Measurements from ENCODE around the gene DIS3L2. TPM values are rescaled to one million over a fixed set of nuclear protein-coding genes. Genes with fewer than 3 reads are reported as not detected.

DIS3L2 gene
- total RNA-seq, 1 donor from 2014 or later = 17.0 TPM

DNA sequence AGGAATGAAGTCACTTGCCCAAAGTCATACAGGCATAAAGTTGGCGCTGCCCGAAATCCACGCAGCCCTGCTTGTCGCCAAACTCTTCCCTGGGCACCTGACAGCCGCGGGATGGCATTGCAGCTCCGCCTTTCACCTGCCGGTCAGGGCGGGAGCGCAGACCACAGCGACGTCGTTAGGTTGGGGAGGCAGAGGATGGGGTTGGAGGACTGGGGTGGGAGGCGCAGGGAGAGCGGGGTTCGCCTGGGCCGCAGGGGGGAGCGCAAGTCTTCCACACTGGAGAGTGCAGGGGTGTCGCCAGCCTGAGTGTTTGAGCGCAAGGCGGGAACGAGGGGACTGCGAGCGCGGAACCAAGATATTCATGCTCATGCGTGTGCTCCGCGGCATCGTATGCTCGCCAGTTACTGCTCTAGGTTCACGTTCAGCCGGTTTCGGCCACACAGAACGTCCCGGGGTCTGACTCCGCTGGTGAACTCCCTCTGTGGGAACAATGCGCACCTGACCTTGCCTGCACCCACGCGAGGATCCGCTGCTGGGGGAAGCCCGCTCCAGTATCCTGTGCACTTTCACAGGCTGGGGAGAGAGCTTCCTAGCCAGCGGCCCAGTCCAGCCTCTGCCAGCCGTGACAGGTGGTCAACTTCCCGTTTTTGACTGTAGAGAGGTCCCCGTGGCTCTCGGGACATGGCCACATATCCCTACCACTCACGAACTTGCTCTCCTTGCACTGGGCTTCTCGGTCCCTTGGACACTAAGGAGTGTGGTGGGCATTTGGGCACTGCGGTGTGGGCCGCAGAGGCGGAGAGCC is 34.5 kb upstream of the DIS3L2 start:
- peak overlapping the region; percentile 71 for H3K4me3 ChIP-seq
- peaks cover 30% of the 10 kb centered on the region for H3K4me1 ChIP-seq
- no peak for TF ChIP-seq CTCF (IDR thresholded peaks at IDR 0.05; ENCODE audit: borderline replicate concordance)
- no peak overlapping the region for H3K27ac ChIP-seq (replicated peaks)
- no peak for DNase-seq
- intact Hi-C loops (cut with micrococcal nuclease) = loop anchor here (5.0 to 10.0 kb wide), 2 partner anchors 215 to 398 kb away; no protein-coding TSS in a partner anchor
- H3K36me3 ChIP-seq = no peaks in the 10 kb centered on the region
- H3K27me3 ChIP-seq (ENCODE audit: low read depth) = peaks cover 96% of the 10 kb centered on the region
- H3K9me3 ChIP-seq (replicated peaks) = no peaks in the 10 kb centered on the region

DNA sequence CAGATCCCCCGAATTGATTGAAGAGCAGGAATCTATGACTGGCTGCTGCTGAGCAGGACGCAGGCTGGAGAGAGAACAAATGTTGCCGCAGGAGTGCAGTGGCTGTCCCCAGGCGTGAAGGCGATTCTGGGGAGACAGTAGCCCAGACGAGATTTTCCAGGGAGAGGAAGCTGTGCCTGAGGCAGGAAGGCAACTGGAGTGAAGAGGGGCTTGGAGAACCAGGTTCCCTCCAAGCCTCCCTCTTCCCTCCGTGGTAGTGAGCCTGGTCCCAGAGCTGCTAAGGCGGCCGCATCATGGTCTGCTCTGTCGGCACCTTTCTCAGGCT is 34.0 kb upstream of the DIS3L2 start:
- peaks cover 90% of the 10 kb centered on the region for H3K27me3 ChIP-seq (ENCODE audit: low read depth)
- TF ChIP-seq CTCF (IDR thresholded peaks at IDR 0.05; ENCODE audit: borderline replicate concordance) = no peak
- H3K36me3 ChIP-seq = no peaks in the 10 kb centered on the region
- H3K4me3 ChIP-seq = peak overlapping the region; percentile 71
- no peak overlapping the region for H3K27ac ChIP-seq (replicated peaks)
- H3K4me1 ChIP-seq = peaks cover 30% of the 10 kb centered on the region
- no peak for DNase-seq
- intact Hi-C loops (cut with micrococcal nuclease) = loop anchor here (5.0 to 10.0 kb wide), 2 partner anchors 215 to 397 kb away; no protein-coding TSS in a partner anchor
- H3K9me3 ChIP-seq (replicated peaks) = no peaks in the 10 kb centered on the region

- no peak for DNase-seq
- intact Hi-C loops (cut with micrococcal nuclease) = loop anchor here (5.0 to 10.0 kb wide), 2 partner anchors 214 to 396 kb away; no protein-coding TSS in a partner anchor
- peaks cover 30% of the 10 kb centered on the region for H3K4me1 ChIP-seq
- peak overlapping the region; percentile 81 for H3K27ac ChIP-seq (replicated peaks)
- TF ChIP-seq CTCF (IDR thresholded peaks at IDR 0.05; ENCODE audit: borderline replicate concordance) = no peak
- H3K4me3 ChIP-seq = no peak overlapping the region
- peaks cover 80% of the 10 kb centered on the region for H3K27me3 ChIP-seq (ENCODE audit: low read depth)
- no peaks in the 10 kb centered on the region for H3K36me3 ChIP-seq
- H3K9me3 ChIP-seq (replicated peaks) = no peaks in the 10 kb centered on the region
These were observed 33.0 kb upstream of the DIS3L2 start for GRCh38 chr2:231928481-231928880.

GRCh38 chr2:231928901-231929725 is 32.4 kb upstream of the DIS3L2 start:
- Histone ChIP-seq H3K27ac (replicated peaks) (peak overlapping the region; percentile 81), H3K9me3 (replicated peaks) (no peaks in the 10 kb centered on the region), H3K27me3 (ENCODE audit: low read depth) (peaks cover 74% of the 10 kb centered on the region), H3K36me3 (no peaks in the 10 kb centered on the region), H3K4me1 (peaks cover 35% of the 10 kb centered on the region), H3K4me3 (no peak overlapping the region)
- no peak for DNase-seq
- no peak for TF ChIP-seq CTCF (IDR thresholded peaks at IDR 0.05; ENCODE audit: borderline replicate concordance)
- intact Hi-C loops (cut with micrococcal nuclease) = loop anchor here (5.0 to 10.0 kb wide), 2 partner anchors 213 to 396 kb away; no protein-coding TSS in a partner anchor

DNA sequence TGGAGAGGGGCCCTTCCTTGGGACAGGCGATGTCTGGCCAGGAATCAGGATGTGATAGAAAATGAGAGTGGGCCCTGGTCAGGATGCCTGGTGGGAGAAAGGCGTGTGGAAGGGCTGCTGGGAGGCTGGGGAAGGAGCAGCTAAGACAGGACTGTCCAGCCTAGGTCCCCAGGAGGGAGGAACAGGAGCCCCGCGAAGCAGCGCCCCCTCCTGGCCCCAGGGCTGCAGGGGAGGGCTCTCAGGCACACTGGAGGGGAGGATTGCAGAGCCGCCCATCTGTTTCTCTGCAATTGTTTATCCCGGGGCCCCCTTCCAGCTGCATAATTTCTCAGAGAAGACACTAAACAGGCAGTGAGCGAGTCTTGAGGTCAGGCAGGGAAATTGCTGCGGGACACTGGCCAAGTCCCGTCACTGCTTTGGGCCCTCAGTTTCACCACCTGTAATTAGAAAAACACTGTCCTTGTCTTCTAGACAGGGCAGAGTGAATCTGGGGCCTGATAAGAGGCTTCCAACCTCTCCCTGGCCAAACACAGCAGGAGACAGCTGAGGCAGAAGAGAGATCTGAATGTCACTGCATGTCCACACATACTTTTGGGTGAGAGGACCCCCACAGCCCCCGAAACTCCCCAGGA is 31.4 kb upstream of the DIS3L2 start:
- Histone ChIP-seq H3K4me3 (no peak overlapping the region), H3K36me3 (no peaks in the 10 kb centered on the region), H3K27me3 (ENCODE audit: low read depth) (peaks cover 64% of the 10 kb centered on the region), H3K9me3 (replicated peaks) (no peaks in the 10 kb centered on the region), H3K4me1 (peaks cover 38% of the 10 kb centered on the region), H3K27ac (replicated peaks) (peak overlapping the region; percentile 81)
- peak; percentile 82 for DNase-seq
- peak; percentile 51 for TF ChIP-seq CTCF (IDR thresholded peaks at IDR 0.05; ENCODE audit: borderline replicate concordance)
- intact Hi-C loops (cut with micrococcal nuclease) = loop anchor here (5.0 to 10.0 kb wide), 2 partner anchors 212 to 395 kb away; no protein-coding TSS in a partner anchor

Data from left ventricle myocardium inferior (tissue), 1 donor.